Measurements from ENCODE around the gene KRTAP5-4. TPM values are rescaled to one million over a fixed set of nuclear protein-coding genes. Genes with fewer than 3 reads are reported as not detected.
A peak's percentile ranks its signal among the peaks of the same experiment; 100 is the strongest.
"Not testable (repeated sequence)": the region's sequence is repeated elsewhere in the genome, so short reads cannot be mapped to it uniquely, and the experiment has no call there.

The KRTAP5-4 gene
- polyA plus RNA-seq (2013, experiment 1 of 2): not detected
- polyA plus RNA-seq (2013, experiment 2 of 2): not detected

- no peak within 1 kb of the TSS for H3K14ac ChIP-seq (ENCODE audit: low read length)
- no CpG with 5 or more reads among the region's 1 CpG for WGBS, 2 donors (ENCODE audit: extremely low coverage in 2 of 2, insufficient read length in 2 of 2, insufficient replicate concordance in 1 of 2)
Observed at GRCh38 chr11:1622086-1622485, at the start of gene KRTAP5-4. Gene KRTAP5-4, minus strand, starts transcription at chr11:1622138. Its CDS starts 45 bp downstream, at chr11:1622093.

GRCh38 chr11:1671658-1672057 is 49.7 kb upstream of the KRTAP5-4 start:
- Histone ChIP-seq H3K79me1 (ENCODE audit: low read depth, low read length) (no peaks in the 10 kb centered on the region), H2BK5ac (ENCODE audit: low read length) (no peak overlapping the region), H2BK15ac (ENCODE audit: low read length) (no peak overlapping the region), H2AK5ac (ENCODE audit: low read depth, low read length) (no peak overlapping the region), H3K9me3 (replicated peaks in 1 of 2; ENCODE audit: control insufficient read depth in 2 of 2, insufficient read depth in 1 of 2, low read depth in 1 of 2, low read length in 2 of 2) (no peaks in the 10 kb centered on the region), H4K8ac (ENCODE audit: low read depth, low read length) (no peak overlapping the region), H3K4me1 (ENCODE audit: control insufficient read depth in 2 of 2, insufficient read depth in 1 of 2, low read depth in 1 of 2, low read length in 2 of 2) (peaks cover 0 to 19% of the 10 kb centered on the region in 2 donors), H3K23ac (ENCODE audit: low read depth, low read length, poor library complexity) (no peak overlapping the region), H3K4ac (ENCODE audit: low read length) (no peak overlapping the region), H2AFZ (ENCODE audit: low read length) (no peak overlapping the region), H3K9ac (ENCODE audit: low read depth, low read length, poor library complexity) (no peak overlapping the region), H2BK12ac (ENCODE audit: low read length) (no peak overlapping the region), H3K27me3 (ENCODE audit: control insufficient read depth in 3 of 3, insufficient read depth in 3 of 3, low read depth in 1 of 3, low read length in 3 of 3) (peaks cover 0 to 55% (median 0%) of the 10 kb centered on the region in 3 experiments), H3K14ac (ENCODE audit: low read length) (no peak overlapping the region), H3K36me3 (replicated peaks in 1 of 2; ENCODE audit: control insufficient read depth in 2 of 2, insufficient read depth in 2 of 2, low read length in 2 of 2) (no peaks in the 10 kb centered on the region), H3K18ac (ENCODE audit: low read length) (no peak overlapping the region), H3K4me2 (ENCODE audit: insufficient read depth, low read length, poor library complexity, severe bottlenecking) (no peak overlapping the region), H2BK120ac (ENCODE audit: low read depth, low read length) (no peak overlapping the region), H4K91ac (ENCODE audit: low read depth, low read length, poor library complexity) (no peak overlapping the region), H3K4me3 (ENCODE audit: low read length in 2 of 2) (no peak overlapping the region), H3K27ac (replicated peaks; ENCODE audit: low read length) (no peak overlapping the region)
- no peak for DNase-seq (ENCODE audit: low spot score)
- WGBS, 2 donors (ENCODE audit: extremely low coverage in 2 of 2, insufficient read length in 2 of 2, insufficient replicate concordance in 1 of 2): no CpG with 5 or more reads among the region's 11 CpGs

More at GRCh38 chr11:1622086-1622485, at the start of gene KRTAP5-4:
- Histone ChIP-seq H3K4me1 (ENCODE audit: control insufficient read depth in 2 of 2, insufficient read depth in 1 of 2, low read depth in 1 of 2, low read length in 2 of 2) (peaks cover 0 to 2% of the 10 kb centered on the region in 2 donors), H4K91ac (ENCODE audit: low read depth, low read length, poor library complexity) (no peak within 1 kb of the TSS), H3K18ac (ENCODE audit: low read length) (no peak within 1 kb of the TSS), H4K8ac (ENCODE audit: low read depth, low read length) (no peak within 1 kb of the TSS), H3K36me3 (replicated peaks in 1 of 2; ENCODE audit: control insufficient read depth in 2 of 2, insufficient read depth in 2 of 2, low read length in 2 of 2) (no peaks in the 10 kb centered on the region), H3K9me3 (replicated peaks in 1 of 2; ENCODE audit: control insufficient read depth in 2 of 2, insufficient read depth in 1 of 2, low read depth in 1 of 2, low read length in 2 of 2) (no peaks in the 10 kb centered on the region), H2AK5ac (ENCODE audit: low read depth, low read length) (no peak within 1 kb of the TSS), H3K27me3 (ENCODE audit: control insufficient read depth in 3 of 3, insufficient read depth in 3 of 3, low read depth in 1 of 3, low read length in 3 of 3) (peaks cover 0 to 26% (median 0%) of the 10 kb centered on the region in 3 experiments), H2BK12ac (ENCODE audit: low read length) (no peak within 1 kb of the TSS), H3K4ac (ENCODE audit: low read length) (no peak within 1 kb of the TSS), H3K79me1 (ENCODE audit: low read depth, low read length) (no peaks in the 10 kb centered on the region), H2BK120ac (ENCODE audit: low read depth, low read length) (no peak within 1 kb of the TSS), H2BK15ac (ENCODE audit: low read length) (no peak within 1 kb of the TSS), H3K9ac (ENCODE audit: low read depth, low read length, poor library complexity) (no peak within 1 kb of the TSS), H3K27ac (replicated peaks; ENCODE audit: low read length) (no peak within 1 kb of the TSS), H2BK5ac (ENCODE audit: low read length) (no peak within 1 kb of the TSS), H3K23ac (ENCODE audit: low read depth, low read length, poor library complexity) (peak within 1 kb of the TSS; percentile 55), H3K4me2 (ENCODE audit: insufficient read depth, low read length, poor library complexity, severe bottlenecking) (no peak within 1 kb of the TSS), H3K4me3 (ENCODE audit: low read length in 2 of 2) (no peak within 1 kb of the TSS), H2AFZ (ENCODE audit: low read length) (no peak within 1 kb of the TSS)
- no peak for DNase-seq (ENCODE audit: low spot score)

- H3K27me3 ChIP-seq (ENCODE audit: control insufficient read depth in 3 of 3, insufficient read depth in 3 of 3, low read depth in 1 of 3, low read length in 3 of 3): peaks cover 0 to 55% (median 0%) of the 10 kb centered on the region in 3 experiments
- peak overlapping the region; percentile 63 for H2AK5ac ChIP-seq (ENCODE audit: low read depth, low read length)
- H2BK15ac ChIP-seq (ENCODE audit: low read length): peak overlapping the region; percentile 42
- DNase-seq (ENCODE audit: low spot score): no peak
- H3K79me1 ChIP-seq (ENCODE audit: low read depth, low read length): no peaks in the 10 kb centered on the region
- H3K18ac ChIP-seq (ENCODE audit: low read length): peak overlapping the region; percentile 71
- no peaks in the 10 kb centered on the region for H3K9me3 ChIP-seq (replicated peaks in 1 of 2; ENCODE audit: control insufficient read depth in 2 of 2, insufficient read depth in 1 of 2, low read depth in 1 of 2, low read length in 2 of 2)
- H3K14ac ChIP-seq (ENCODE audit: low read length): no peak overlapping the region
- no peak overlapping the region for H3K4me2 ChIP-seq (ENCODE audit: insufficient read depth, low read length, poor library complexity, severe bottlenecking)
- H4K91ac ChIP-seq (ENCODE audit: low read depth, low read length, poor library complexity): peak overlapping the region; percentile 98
- peak overlapping the region; percentile 78 for H2BK12ac ChIP-seq (ENCODE audit: low read length)
- H4K8ac ChIP-seq (ENCODE audit: low read depth, low read length): peak overlapping the region; percentile 100
- no peak overlapping the region for H2BK120ac ChIP-seq (ENCODE audit: low read depth, low read length)
- H3K4ac ChIP-seq (ENCODE audit: low read length): peak overlapping the region; percentile 99
- WGBS, 2 donors (ENCODE audit: extremely low coverage in 2 of 2, insufficient read length in 2 of 2, insufficient replicate concordance in 1 of 2): no CpG with 5 or more reads among the region's 11 CpGs
- H3K36me3 ChIP-seq (replicated peaks in 1 of 2; ENCODE audit: control insufficient read depth in 2 of 2, insufficient read depth in 2 of 2, low read length in 2 of 2): no peaks in the 10 kb centered on the region
- no peak overlapping the region for H2BK5ac ChIP-seq (ENCODE audit: low read length)
- H3K4me3 ChIP-seq (ENCODE audit: low read length in 2 of 2): no peak overlapping the region
- H3K9ac ChIP-seq (ENCODE audit: low read depth, low read length, poor library complexity): peak overlapping the region; percentile 86
- H3K23ac ChIP-seq (ENCODE audit: low read depth, low read length, poor library complexity): peak overlapping the region; percentile 38
- no peak overlapping the region for H2AFZ ChIP-seq (ENCODE audit: low read length)
- H3K27ac ChIP-seq (replicated peaks; ENCODE audit: low read length): no peak overlapping the region
- H3K4me1 ChIP-seq (ENCODE audit: control insufficient read depth in 2 of 2, insufficient read depth in 1 of 2, low read depth in 1 of 2, low read length in 2 of 2): peaks cover 0 to 19% of the 10 kb centered on the region in 2 donors
Observed at GRCh38 chr11:1670905-1671371, 49.0 kb upstream of the KRTAP5-4 start.

- H3K36me3 ChIP-seq (replicated peaks in 1 of 2; ENCODE audit: control insufficient read depth in 2 of 2, insufficient read depth in 2 of 2, low read length in 2 of 2); H2AFZ ChIP-seq (ENCODE audit: low read length); H3K4me2 ChIP-seq (ENCODE audit: insufficient read depth, low read length, poor library complexity, severe bottlenecking); H3K27ac ChIP-seq (replicated peaks; ENCODE audit: low read length); H2BK120ac ChIP-seq (ENCODE audit: low read depth, low read length); H3K9me3 ChIP-seq (replicated peaks in 1 of 2; ENCODE audit: control insufficient read depth in 2 of 2, insufficient read depth in 1 of 2, low read depth in 1 of 2, low read length in 2 of 2); H3K4ac ChIP-seq (ENCODE audit: low read length); H3K4me3 ChIP-seq (ENCODE audit: low read length in 2 of 2); H4K8ac ChIP-seq (ENCODE audit: low read depth, low read length); H3K18ac ChIP-seq (ENCODE audit: low read length); H3K14ac ChIP-seq (ENCODE audit: low read length); H2BK5ac ChIP-seq (ENCODE audit: low read length); H2BK12ac ChIP-seq (ENCODE audit: low read length); H3K9ac ChIP-seq (ENCODE audit: low read depth, low read length, poor library complexity); H3K79me1 ChIP-seq (ENCODE audit: low read depth, low read length); H4K91ac ChIP-seq (ENCODE audit: low read depth, low read length, poor library complexity); DNase-seq (ENCODE audit: low spot score): not testable (repeated sequence)
- H3K27me3 ChIP-seq (ENCODE audit: control insufficient read depth in 3 of 3, insufficient read depth in 3 of 3, low read depth in 1 of 3, low read length in 3 of 3): peaks cover 0 to 51% (median 0%) of the 10 kb centered on the region in 3 experiments
- peaks cover 0 to 17% of the 10 kb centered on the region in 2 donors for H3K4me1 ChIP-seq (ENCODE audit: control insufficient read depth in 2 of 2, insufficient read depth in 1 of 2, low read depth in 1 of 2, low read length in 2 of 2)
- peak overlapping the region; percentile 42 for H2BK15ac ChIP-seq (ENCODE audit: low read length)
- H2AK5ac ChIP-seq (ENCODE audit: low read depth, low read length): peak overlapping the region; percentile 63
- H3K23ac ChIP-seq (ENCODE audit: low read depth, low read length, poor library complexity): peak overlapping the region; percentile 38
- no CpG with 5 or more reads among the region's 1 CpG for WGBS, 2 donors (ENCODE audit: extremely low coverage in 2 of 2, insufficient read length in 2 of 2, insufficient replicate concordance in 1 of 2)
Observed at GRCh38 chr11:1670457-1670856, 48.5 kb upstream of the KRTAP5-4 start.

All from neuronal stem cell (in vitro differentiated cells).